ENCODE measurements around the gene CRIP2.

DNA sequence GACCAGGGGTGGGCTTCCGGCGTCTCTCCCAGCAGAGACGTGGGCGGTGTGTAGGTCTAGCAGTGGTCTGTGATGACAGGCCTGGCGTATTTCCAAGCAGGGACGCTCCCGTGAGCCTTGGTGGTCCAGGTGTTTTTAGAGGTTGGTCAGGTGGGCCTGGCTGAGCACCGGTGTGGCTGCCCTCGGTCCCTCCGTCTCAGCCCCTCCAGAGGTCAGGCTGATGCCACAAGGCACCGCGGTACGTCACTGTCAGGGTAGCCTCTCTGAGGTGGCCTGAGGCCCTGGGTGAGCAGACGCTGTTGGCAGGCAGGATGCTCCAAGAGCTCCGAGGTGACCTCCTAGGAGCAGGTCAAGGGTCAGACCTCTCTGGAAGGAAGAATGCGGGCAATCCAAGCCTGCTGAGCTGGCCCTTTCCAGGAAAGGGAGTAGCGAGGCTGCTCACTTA is 41.4 kb upstream of the CRIP2 start:
- TF ChIP-seq, protein P1, sequence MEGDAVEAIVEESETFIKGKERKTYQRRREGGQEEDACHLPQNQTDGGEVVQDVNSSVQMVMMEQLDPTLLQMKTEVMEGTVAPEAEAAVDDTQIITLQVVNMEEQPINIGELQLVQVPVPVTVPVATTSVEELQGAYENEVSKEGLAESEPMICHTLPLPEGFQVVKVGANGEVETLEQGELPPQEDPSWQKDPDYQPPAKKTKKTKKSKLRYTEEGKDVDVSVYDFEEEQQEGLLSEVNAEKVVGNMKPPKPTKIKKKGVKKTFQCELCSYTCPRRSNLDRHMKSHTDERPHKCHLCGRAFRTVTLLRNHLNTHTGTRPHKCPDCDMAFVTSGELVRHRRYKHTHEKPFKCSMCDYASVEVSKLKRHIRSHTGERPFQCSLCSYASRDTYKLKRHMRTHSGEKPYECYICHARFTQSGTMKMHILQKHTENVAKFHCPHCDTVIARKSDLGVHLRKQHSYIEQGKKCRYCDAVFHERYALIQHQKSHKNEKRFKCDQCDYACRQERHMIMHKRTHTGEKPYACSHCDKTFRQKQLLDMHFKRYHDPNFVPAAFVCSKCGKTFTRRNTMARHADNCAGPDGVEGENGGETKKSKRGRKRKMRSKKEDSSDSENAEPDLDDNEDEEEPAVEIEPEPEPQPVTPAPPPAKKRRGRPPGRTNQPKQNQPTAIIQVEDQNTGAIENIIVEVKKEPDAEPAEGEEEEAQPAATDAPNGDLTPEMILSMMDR (IDR thresholded peaks at IDR 0.05 in 4 of 5, conservative IDR thresholded peaks at IDR 0.05 in 1 of 5), result no peak
- no peak for TF ChIP-seq POLR2A (IDR thresholded peaks at IDR 0.05)

Data from gastrocnemius medialis (tissue), 4 donors.